DMS79 (cell line): ENCODE results near the gene ABCA5.

ENCODE experiments used
- DNase-seq: peaks from one replicate; lab custom pipeline; 2025; lab: John Stamatoyannopoulos, UW

ABCA5 gene

GRCh38 chr17:69268543-69269014 lies 58.4 kb downstream of the ABCA5 start:
- no peak for DNase-seq

- DNase-seq: no peak
Measured at GRCh38 chr17:69267219-69267618, 59.7 kb downstream of the ABCA5 start.

- DNase-seq: no peak
Measured at GRCh38 chr17:69265873-69266272, 61.1 kb downstream of the ABCA5 start.

DNA sequence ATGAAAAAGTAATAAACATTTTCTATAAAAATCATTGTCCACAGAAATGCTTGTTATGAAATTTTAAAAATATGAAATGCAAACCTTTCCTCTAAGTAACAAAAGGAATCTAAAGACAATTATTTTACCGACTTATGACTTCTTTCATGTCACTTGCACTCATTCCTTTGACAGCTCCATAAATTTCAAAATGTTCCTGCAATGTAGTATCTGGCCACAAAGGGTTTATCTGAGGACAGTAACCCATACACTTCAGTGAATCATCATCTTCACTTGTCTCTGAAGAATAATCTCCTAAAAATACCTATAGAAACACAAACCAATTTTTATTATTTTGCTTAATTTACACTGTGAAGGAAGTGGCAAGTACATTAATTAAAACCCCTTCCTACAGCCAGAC lies 72.7 kb downstream of the ABCA5 start:
- no peak for DNase-seq

DNA sequence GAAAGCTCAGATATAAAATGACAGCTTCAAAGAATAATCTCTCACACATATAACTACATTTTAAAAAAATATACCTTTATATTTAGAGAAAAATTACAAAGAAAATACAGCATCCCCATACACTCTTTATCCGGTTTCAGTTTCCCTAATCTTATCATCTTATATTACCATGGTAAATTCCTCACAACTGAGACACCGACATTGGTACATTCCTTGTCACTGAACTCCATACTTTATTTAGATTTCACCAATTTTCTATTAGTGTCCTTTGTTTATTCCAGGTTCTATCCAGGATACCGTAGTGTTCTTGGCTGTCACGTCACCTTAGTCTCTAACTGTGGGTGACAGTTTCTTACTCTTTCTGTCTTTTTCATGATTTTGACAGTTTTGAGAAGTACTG lies 76.3 kb downstream of the ABCA5 start:
- no peak for DNase-seq

DNA sequence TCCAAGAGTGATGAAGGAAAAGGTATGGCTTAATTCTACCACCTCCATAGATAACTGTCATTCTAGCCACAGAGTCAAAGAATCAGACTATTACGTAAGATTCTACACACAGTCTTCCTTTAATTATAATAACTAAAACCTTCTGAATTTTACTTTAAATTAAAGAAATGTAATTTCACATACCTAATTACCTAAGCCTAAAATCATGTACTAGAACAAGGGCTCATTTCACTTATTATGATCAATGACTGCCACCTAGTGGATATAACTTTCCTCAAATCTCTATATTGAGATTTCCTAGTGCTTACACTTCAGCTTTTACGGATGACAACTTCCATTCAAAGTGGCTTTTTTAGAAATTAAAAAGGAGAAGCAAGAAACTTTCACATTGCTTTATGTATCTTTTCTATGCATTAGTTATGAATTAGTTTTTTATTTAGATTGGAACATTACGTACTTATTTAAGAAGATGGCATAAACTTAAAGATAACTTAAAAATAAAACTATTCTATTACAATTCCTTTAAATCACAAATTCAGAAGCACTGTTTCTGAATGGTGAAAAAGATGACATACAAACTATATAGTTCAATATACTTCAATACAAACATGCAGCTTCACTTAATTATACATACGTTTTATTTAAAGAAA lies 80.1 kb downstream of the ABCA5 start:
- DNase-seq: no peak

DNA sequence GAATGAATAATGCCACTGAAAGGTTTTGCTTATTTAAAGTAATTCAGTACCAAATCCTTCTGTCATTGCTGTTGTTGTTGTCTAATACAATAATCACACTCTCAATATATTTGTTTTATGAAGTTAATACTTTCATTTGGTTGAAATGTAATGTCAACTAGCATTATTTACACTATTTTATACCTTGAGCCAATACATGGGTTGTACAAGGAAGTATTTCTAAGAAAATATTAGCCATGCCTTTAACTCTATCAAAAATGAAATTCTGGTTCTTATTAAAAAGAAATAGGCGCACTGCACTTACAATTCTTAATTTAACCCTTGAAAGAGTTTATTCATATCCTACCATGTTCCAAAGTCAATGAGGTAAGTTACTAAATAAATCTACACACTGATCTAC lies 80.7 kb downstream of the ABCA5 start:
- DNase-seq: no peak

GRCh38 chr17:69245617-69246016 lies 81.3 kb downstream of the ABCA5 start:
- DNase-seq: no peak

DNA sequence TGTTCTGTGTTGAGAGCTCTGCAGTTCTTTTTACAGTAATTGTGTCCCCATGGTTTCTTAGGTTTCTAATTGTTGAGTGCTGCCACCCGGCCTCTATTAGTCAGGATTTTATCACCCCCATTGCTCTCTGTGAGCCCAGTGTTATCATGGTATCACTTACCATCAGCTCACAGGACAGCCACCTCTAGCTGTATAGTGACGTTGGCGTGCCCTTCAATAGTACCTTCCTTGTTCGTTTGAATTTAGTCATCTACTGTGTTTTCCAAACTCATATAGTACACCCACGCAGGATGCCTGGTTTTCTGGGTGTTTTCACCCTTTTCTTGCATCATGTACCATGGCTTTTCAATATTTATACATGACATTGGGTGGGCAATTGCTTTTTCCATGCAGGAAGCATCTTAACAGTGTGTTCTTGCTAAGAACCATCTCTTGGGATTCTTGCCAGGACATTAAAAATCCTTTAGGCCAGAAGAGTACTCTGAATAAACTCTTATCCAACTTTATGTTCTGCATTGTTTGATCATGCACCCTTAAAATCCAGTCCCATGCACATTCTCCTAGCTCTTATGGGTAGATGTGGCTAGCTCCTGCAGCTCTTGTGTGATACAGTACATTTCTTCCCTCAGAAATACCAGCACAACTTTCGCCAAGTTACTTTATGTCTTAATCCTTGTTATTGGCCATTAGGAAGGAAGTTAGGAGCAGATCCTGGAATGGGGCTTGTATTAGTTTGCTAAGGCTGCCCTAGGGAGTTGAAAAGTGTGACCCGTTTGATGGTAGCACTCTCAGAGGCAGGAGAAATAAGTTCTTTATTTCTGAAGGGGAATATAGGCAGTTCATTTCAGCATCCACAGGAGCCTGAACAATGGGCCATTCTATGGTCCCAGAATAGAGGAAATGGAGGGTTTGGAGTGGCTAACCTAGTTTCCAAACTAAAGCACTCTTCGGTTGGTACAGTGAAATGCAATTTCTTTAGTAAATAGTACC lies 87.0 kb downstream of the ABCA5 start:
- DNase-seq: no peak

DNA sequence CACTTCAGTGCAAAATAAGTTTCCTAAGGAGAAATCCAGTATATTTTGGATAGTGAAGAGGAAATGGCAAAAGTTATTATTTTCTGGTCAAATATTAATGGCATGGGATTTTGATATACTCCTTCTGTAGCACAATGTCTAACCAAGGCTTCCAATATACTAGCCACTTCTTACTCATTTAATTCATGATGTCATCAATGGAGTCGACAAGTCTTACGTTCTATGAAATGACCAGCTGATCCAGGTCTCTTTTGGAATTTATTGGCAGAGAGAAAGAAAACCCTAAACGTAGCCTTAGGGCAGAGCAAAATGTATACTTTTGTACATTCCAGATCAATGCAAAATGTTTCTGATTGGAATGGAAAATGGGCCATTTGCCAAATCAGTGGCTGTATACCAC lies 90.0 kb downstream of the ABCA5 start:
- no peak for DNase-seq

GRCh38 chr17:69236464-69236863 lies 90.5 kb downstream of the ABCA5 start:
- no peak for DNase-seq

DNA sequence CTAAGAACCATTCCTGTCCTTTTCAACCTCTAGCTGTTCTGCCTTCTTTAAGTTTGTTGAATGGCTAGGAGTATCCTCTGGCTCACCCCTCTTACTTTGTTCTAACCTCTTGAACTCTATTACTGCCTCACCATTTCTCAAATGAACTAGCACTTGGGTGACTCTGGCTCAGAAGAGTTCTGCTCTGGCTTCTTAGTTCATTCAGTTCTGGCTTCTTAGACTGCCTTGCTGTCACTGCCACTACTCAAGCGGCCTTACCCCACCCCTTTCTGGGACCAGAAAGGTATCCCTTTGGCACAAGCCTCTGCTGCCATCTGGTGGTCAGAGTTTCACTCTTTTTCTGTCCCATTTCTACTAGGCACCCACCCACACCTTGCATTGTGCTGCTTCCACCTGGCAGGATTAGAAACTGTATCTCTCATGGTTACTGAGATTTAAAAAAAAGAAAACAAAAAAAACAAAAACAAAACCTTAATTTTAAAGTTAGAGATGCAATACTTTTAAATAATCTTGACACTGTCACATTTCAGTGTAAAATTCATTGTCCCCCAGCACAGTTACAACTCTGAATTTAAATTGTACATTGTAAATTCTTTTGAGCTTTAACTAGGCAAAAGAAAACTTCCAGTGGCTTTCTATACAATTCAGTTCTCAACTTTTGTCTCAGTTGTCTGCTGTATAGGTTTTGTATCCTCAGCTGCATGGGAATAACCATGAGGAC lies 91.4 kb downstream of the ABCA5 start:
- no peak for DNase-seq

DNA sequence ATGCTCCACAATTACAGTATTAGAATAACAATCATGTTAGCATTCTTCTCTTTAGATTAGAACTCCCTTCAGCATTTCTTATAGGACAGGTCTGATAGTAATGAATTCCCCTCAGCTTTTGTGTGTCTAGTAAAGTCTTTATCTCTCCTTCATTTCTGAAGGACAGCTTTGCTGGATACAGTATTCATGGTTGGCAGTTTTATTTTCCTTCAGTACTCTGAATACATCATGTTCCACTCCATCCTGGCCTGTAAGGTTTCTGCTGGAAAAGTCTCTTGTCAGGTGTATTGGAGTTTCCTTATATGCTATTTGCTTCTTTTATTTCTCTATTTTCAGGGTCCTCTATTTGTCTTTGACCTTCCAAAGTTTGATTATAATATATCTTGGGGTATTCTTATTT lies 94.3 kb downstream of the ABCA5 start:
- DNase-seq: no peak

GRCh38 chr17:69231521-69231920 lies 95.4 kb downstream of the ABCA5 start:
- no peak for DNase-seq

GRCh38 chr17:69230939-69231338 lies 96.0 kb downstream of the ABCA5 start:
- DNase-seq: no peak

GRCh38 chr17:69228576-69228975 lies 98.4 kb downstream of the ABCA5 start, which contains the start of gene ABCA10:
ABCA10 (minus strand) TSS chr17:69228824; CDS start chr17:69225358, 3,466 bp downstream.
- DNase-seq: no peak

- no peak for DNase-seq
Measured at GRCh38 chr17:69228018-69228417, 98.9 kb downstream of the ABCA5 start.

DNA sequence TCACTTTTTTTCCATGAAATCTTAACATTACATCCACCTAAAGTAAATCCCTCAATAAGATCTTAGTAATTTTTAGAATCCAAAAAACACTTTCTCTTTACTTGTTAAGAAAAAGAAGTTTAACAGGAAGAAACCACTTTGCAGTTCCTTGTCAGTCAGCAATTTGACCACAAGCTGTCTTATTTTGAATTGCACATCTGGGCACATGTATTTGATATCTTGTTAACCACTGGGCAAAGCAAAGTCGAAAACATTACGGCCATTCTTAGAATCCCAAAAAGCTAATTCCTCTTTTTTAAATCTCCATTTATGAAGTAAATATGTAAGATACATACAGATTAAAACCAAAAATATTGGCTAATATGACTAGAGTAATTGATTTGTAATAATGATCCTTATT lies 99.4 kb downstream of the ABCA5 start:
- no peak for DNase-seq

- DNase-seq: no peak
Measured at GRCh38 chr17:69223809-69224208, 103.1 kb downstream of the ABCA5 start.

GRCh38 chr17:69222707-69223258 lies 104.2 kb downstream of the ABCA5 start:
- DNase-seq: no peak

DNA sequence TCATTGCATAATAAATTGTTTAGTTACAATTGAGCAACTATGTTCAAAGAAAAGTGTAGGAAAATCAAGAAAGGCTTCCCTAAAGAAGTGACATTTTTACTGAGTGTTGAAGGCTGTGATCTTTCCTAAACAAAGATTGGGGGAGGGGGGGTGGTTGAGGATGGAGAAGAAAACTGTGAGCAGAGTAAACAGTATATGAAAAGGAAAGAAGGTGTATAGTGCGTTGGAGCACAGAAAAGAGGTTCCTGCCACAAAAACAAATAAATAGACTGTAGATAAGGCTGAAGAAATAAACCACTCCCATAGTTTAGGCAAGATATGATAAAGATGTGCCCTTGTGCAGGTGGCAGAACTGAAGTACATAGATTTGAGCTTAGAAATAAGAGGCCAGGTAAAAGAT lies 106.8 kb downstream of the ABCA5 start:
- no peak for DNase-seq

DNA sequence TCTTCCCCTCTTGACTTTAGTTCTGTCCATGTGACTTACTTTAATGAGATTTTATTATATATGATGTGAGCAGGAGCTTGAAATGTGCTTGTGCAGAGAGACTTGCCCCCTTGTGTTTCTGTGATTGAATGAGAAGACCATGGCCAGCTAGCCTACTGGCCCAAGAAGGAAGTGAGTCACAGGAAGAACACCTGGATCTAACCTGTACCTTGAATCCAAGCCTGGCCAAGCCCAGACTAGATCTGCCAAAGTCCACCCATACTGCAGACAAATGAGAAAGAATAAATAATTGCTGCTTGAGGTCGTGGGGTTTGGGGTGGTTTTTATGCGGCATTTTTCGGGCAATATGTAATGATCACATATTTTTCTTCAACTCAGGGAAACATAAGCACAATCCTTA lies 107.9 kb downstream of the ABCA5 start:
- DNase-seq: no peak
